Endothelial cell of umbilical vein (primary cell): Measurements from ENCODE around the gene GPR78. TPM values are rescaled to one million over a fixed set of nuclear protein-coding genes. Genes with fewer than 3 reads are reported as not detected.

Experiments used
- BruUV-seq: library from RNA; stranded (reverse); fragments of 400-500 nt; replicated peaks from 2 replicates; lab custom pipeline; 2021; lab: Mats Ljungman, UMichigan
- CTCF ChIA-PET: fragments of 300-600, 350-600 bp; sonication (Branson Sonifier 250); formaldehyde crosslinking; loops from one replicate; lab custom pipeline; 2021; ENCODE audit warnings: antibody characterized with exemption, inconsistent platforms; lab: Charles Lee
- POLR2A ChIA-PET: fragments of 300-600, 350-600 bp; sonication (Branson Sonifier 250); formaldehyde crosslinking; loops from one replicate; lab custom pipeline; 2021; ENCODE audit warnings: antibody characterized with exemption, inconsistent platforms; lab: Charles Lee
- DNase-seq: peaks from one replicate; pipeline ENCODE4 v3.0.0-alpha.2; 2011; ENCODE audit warnings: low read depth, low spot score
- FAIRE-seq: peaks from 2 replicates; lab custom pipeline; 2011; peaks lifted over from hg19 to GRCh38; lab: Jason Lieb, UNC
- H2AFZ ChIP-seq: 2 replicates; pipeline ENCODE4 v1.6.0; 2012; ENCODE audit warnings: low read depth, low read length, control low read depth, inconsistent platforms
- H3K27ac ChIP-seq: 2 replicates; pipeline ENCODE4 v1.5.1; 2011; ENCODE audit warnings: low read depth, mild to moderate bottlenecking, control low read depth, low read length, moderate library complexity; ENCODE audit not compliant: insufficient read depth
- H3K27me3 ChIP-seq, 2 experiments: 2 replicates each; pipeline versions ENCODE4 v1.6.0 to v1.6.1; 2011; ENCODE audit warnings: low read length in 2 of 2, mixed read lengths in 1 of 2; ENCODE audit not compliant: control insufficient read depth in 2 of 2, insufficient read depth in 2 of 2
- H3K36me3 ChIP-seq, 2 experiments: 2 replicates in 1 of 2; 3 replicates in 1 of 2; pipeline ENCODE4 v1.5.1; 2011; ENCODE audit warnings: low read length in 2 of 2, mild to moderate bottlenecking in 1 of 2, moderate library complexity in 1 of 2; ENCODE audit not compliant: control insufficient read depth in 2 of 2, insufficient read depth in 2 of 2; ENCODE audit errors: extremely low read depth in 1 of 2
- H3K4me1 ChIP-seq: 3 replicates; pipeline ENCODE4 v1.5.1; 2011; ENCODE audit warnings: mild to moderate bottlenecking, low read length; ENCODE audit not compliant: control insufficient read depth, insufficient read depth; ENCODE audit errors: extremely low read depth
- H3K4me2 ChIP-seq: 2 replicates; pipeline ENCODE4 v1.6.1; 2011; ENCODE audit warnings: low read length, control low read depth, mixed read lengths; ENCODE audit not compliant: insufficient read depth
- H3K4me3 ChIP-seq, 3 experiments: fragments of 200-600 bp in 1 of 3; sonication (generic), shearing (Covaris generic) in 1 of 3; replicated peaks in 1 of 3; 2 replicates each; pipeline ENCODE4 v1.5.1; 2011 to 2016; ENCODE audit warnings: control low read depth in 3 of 3, low read length in 3 of 3, mild to moderate bottlenecking in 2 of 3, inconsistent platforms in 1 of 3, low read depth in 1 of 3, moderate library complexity in 1 of 3; ENCODE audit not compliant: insufficient read depth in 1 of 3
- H3K79me2 ChIP-seq: 2 replicates; pipeline ENCODE4 v1.6.0; 2012; ENCODE audit warnings: low read length, inconsistent platforms; ENCODE audit not compliant: control insufficient read depth, insufficient read depth
- H3K9ac ChIP-seq: replicated peaks from 2 replicates; pipeline ENCODE3; 2011; ENCODE audit warnings: low read length, control low read depth; ENCODE audit not compliant: insufficient read depth; ENCODE audit errors: extremely low read depth
- H3K9me1 ChIP-seq: replicated peaks from 3 replicates; pipeline ENCODE4 v1.6.0; 2011; ENCODE audit warnings: mild to moderate bottlenecking, low read length; ENCODE audit not compliant: control insufficient read depth, insufficient read depth; ENCODE audit errors: extremely low read depth
- H3K9me3 ChIP-seq: replicated peaks from 2 replicates; pipeline ENCODE4 v1.5.1; 2012; ENCODE audit warnings: low read length, inconsistent platforms; ENCODE audit not compliant: control insufficient read depth, insufficient read depth
- H4K20me1 ChIP-seq: replicated peaks from 2 replicates; pipeline ENCODE3; 2011; ENCODE audit warnings: mild to moderate bottlenecking, low read length; ENCODE audit not compliant: control insufficient read depth, insufficient read depth; ENCODE audit errors: extremely low read depth
- EZH2 ChIP-seq: IDR thresholded peaks from 2 replicates; pipeline ENCODE4 v1.6.1; 2012; ENCODE audit warnings: borderline replicate concordance, low read depth, mild to moderate bottlenecking, moderate library complexity, low read length, inconsistent platforms; ENCODE audit not compliant: severe bottlenecking
- FOS ChIP-seq: IDR thresholded peaks from 2 replicates; pipeline ENCODE4 v1.6.1; 2011; ENCODE audit warnings: mild to moderate bottlenecking, low read length, moderate library complexity, borderline replicate concordance; ENCODE audit not compliant: insufficient read depth
- JUN ChIP-seq: IDR thresholded peaks from 2 replicates; pipeline ENCODE4 v1.6.1; 2011; ENCODE audit warnings: borderline replicate concordance, low read depth; ENCODE audit not compliant: insufficient read length, insufficient read depth
- MYC ChIP-seq: IDR thresholded peaks from one replicate; pipeline ENCODE4 v1.6.1; 2011; ENCODE audit warnings: mild to moderate bottlenecking, low read depth, low read length
- POLR2A ChIP-seq: IDR thresholded peaks from 2 replicates; pipeline ENCODE4 v1.6.1; 2012; ENCODE audit warnings: low read depth, mild to moderate bottlenecking, control low read depth, low read length
- POLR2AphosphoS5 ChIP-seq: IDR thresholded peaks from 2 replicates; pipeline ENCODE4 v1.6.1; 2012; ENCODE audit warnings: low read depth, mild to moderate bottlenecking, control low read depth, low read length, moderate library complexity; ENCODE audit not compliant: insufficient read depth
- dilution Hi-C: fragments of 300-500 bp; cut with MboI; formaldehyde crosslinking; loops from one replicate; pipeline ENCODE4 v1.15.0; 2019; ENCODE audit warnings: low sequenced_read_pairs; ENCODE audit not compliant: extremely low pct_ligation_motif_present
- intact Hi-C: fragments of 100-400 bp; cut with micrococcal nuclease; formaldehyde crosslinking; loops from one replicate; pipeline ENCODE4 v1.10.0; 2022
- polyA plus RNA-seq, 4 experiments: library from polyadenylated mRNA; depleted of rRNA in 3 of 4; stranded (reverse) in 3 of 4; unstranded in 1 of 4; fragments of >200 nt; gene quantifications; 2 replicates each; pipeline versions ENCODE4 v1.2.1 to v1.2.3, GENCODE V29; 2011 to 2012; ENCODE audit warnings: missing spikeins in 1 of 4
- total RNA-seq: library from RNA; stranded (reverse); gene quantifications from 2 replicates; pipeline ENCODE4 v1.2.3, GENCODE V29; 2021
- TF ChIP-seq, protein P1 (sequence below), 2 donors: IDR thresholded peaks; 1 replicate in 1 of 2; 2 replicates in 1 of 2; pipeline ENCODE4 v1.5.1; 2011; ENCODE audit warnings: low read length in 2 of 2, mild to moderate bottlenecking in 2 of 2, moderate library complexity in 2 of 2, control low read depth in 1 of 2, inconsistent platforms in 1 of 2, low read depth in 1 of 2; ENCODE audit not compliant: insufficient read depth in 1 of 2; ENCODE audit errors: extremely low read depth in 1 of 2
- TF ChIP-seq, protein P2 (sequence below): IDR thresholded peaks from 2 replicates; pipeline ENCODE4 v1.6.1; 2011; ENCODE audit not compliant: insufficient read depth, insufficient read length

GPR78 gene
- total and polyA plus RNA-seq, 2 donors (not counting 3 experiments of a cell fraction or from before 2014, with no cell fraction given) = not detected

DNA sequence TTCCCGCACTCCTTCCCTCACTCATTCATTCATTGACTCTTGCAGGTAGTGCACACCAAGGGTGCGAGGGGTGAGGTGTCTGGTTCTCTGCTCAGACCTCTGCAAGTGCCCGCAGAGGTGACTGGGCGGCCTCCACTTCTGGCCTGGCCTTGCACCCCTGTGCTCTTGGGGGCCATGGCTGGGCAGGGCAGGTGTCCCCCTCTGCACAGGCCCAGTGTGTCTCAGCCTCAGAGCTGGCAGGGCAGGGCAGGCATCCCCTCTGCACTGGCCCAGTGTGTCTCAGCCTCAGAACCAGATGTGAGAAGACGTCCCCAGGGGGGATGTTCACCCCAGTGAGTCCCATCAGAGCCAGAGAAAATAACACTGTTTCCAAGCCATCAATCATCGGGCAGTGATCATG lies 29.2 kb downstream of the GPR78 start:
- Histone ChIP-seq H3K9me3 (no peaks in the 10 kb centered on the region), H3K9me1 (no peaks in the 10 kb centered on the region), H3K79me2 (no peaks in the 10 kb centered on the region), H3K9ac (no peak overlapping the region), H3K4me2 (no peak overlapping the region), H2AFZ (no peak overlapping the region), H4K20me1 (no peaks in the 10 kb centered on the region), H3K4me3 (no peak overlapping the region), H3K36me3 (no peaks in the 10 kb centered on the region), H3K4me1 (no peaks in the 10 kb centered on the region), H3K27ac (no peak overlapping the region), H3K27me3 (no peaks in the 10 kb centered on the region)
- ChIA-PET POLR2A (no interaction called here), CTCF (no interaction called here)
- DNase-seq (no peak), FAIRE-seq (no peak)
- dilution Hi-C loops (no loop called here), intact Hi-C loops (no loop called here)
- TF ChIP-seq JUN = no peak
- no peak for TF ChIP-seq POLR2A
- no peak for TF ChIP-seq FOS
- no peak for TF ChIP-seq EZH2
- TF ChIP-seq, protein P1, sequence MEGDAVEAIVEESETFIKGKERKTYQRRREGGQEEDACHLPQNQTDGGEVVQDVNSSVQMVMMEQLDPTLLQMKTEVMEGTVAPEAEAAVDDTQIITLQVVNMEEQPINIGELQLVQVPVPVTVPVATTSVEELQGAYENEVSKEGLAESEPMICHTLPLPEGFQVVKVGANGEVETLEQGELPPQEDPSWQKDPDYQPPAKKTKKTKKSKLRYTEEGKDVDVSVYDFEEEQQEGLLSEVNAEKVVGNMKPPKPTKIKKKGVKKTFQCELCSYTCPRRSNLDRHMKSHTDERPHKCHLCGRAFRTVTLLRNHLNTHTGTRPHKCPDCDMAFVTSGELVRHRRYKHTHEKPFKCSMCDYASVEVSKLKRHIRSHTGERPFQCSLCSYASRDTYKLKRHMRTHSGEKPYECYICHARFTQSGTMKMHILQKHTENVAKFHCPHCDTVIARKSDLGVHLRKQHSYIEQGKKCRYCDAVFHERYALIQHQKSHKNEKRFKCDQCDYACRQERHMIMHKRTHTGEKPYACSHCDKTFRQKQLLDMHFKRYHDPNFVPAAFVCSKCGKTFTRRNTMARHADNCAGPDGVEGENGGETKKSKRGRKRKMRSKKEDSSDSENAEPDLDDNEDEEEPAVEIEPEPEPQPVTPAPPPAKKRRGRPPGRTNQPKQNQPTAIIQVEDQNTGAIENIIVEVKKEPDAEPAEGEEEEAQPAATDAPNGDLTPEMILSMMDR (IDR thresholded peaks at IDR 0.05; ENCODE audit: extremely low read depth in 1 of 2, insufficient read depth in 1 of 2, low read depth in 1 of 2, low read length in 2 of 2) = no peak
- TF ChIP-seq, protein P2, sequence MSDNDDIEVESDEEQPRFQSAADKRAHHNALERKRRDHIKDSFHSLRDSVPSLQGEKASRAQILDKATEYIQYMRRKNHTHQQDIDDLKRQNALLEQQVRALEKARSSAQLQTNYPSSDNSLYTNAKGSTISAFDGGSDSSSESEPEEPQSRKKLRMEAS = no peak
- no peak for TF ChIP-seq POLR2AphosphoS5
- no peak for TF ChIP-seq MYC
- no TSS peak for BruUV-seq
